ENCODE data around the gene LPAR3. TPM values are rescaled to one million over a fixed set of nuclear protein-coding genes. Genes with fewer than 3 reads are reported as not detected.

LPAR3 gene
- total and polyA plus RNA-seq, 2 experiments from 2014 or later = 10.4 to 36.9 TPM

DNA sequence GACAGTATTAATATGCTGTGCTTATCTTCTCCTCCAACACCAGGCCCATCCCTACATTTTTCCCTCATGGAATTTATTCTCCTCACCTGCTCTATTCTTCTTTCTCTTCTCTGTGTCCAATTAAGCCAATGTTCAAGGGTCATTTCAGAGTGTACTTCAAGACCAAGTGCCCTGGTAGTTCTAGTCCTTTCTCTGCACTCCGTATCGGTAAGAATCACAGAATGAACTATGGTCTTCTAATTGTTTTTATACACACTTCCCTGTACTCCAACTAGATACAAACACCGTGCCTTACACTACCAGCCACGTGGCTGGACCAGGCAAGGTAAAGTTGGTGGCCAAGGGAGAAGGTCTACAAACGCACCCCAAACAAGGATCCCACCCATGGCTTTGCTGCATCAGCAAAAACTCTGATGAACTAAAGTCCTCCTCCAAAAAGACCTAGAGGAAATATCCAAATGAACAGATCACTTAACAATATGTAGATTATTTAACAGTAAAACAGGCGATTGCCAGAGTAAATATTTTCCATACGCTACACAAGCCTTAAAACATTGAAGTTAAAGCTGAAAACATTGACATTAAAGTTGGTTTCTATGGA lies 40.1 kb upstream of the LPAR3 start (continued):
- TF ChIP-seq ZNF114 (CRISPR knock-in tag; IDR thresholded peaks at IDR 0.05) = no peak
- no peak for TF ChIP-seq POLR2AphosphoS5 (IDR thresholded peaks at IDR 0.05; ENCODE audit: low read depth)
- no peak for TF ChIP-seq EZH2 (IDR thresholded peaks at IDR 0.05; ENCODE audit: low read depth, unreplicated experiment)
- no peak for TF ChIP-seq NANOG (IDR thresholded peaks at IDR 0.05; ENCODE audit: borderline replicate concordance)
- TF ChIP-seq, protein P1, sequence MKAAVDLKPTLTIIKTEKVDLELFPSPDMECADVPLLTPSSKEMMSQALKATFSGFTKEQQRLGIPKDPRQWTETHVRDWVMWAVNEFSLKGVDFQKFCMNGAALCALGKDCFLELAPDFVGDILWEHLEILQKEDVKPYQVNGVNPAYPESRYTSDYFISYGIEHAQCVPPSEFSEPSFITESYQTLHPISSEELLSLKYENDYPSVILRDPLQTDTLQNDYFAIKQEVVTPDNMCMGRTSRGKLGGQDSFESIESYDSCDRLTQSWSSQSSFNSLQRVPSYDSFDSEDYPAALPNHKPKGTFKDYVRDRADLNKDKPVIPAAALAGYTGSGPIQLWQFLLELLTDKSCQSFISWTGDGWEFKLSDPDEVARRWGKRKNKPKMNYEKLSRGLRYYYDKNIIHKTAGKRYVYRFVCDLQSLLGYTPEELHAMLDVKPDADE (IDR thresholded peaks at IDR 0.05) = no peak
- no peak for TF ChIP-seq EZH2phosphoT487 (IDR thresholded peaks at IDR 0.05; ENCODE audit: unreplicated experiment)
- no peak for TF ChIP-seq ZNF331 (CRISPR knock-in tag; IDR thresholded peaks at IDR 0.05; ENCODE audit: low read depth)
- TF ChIP-seq, protein P2, sequence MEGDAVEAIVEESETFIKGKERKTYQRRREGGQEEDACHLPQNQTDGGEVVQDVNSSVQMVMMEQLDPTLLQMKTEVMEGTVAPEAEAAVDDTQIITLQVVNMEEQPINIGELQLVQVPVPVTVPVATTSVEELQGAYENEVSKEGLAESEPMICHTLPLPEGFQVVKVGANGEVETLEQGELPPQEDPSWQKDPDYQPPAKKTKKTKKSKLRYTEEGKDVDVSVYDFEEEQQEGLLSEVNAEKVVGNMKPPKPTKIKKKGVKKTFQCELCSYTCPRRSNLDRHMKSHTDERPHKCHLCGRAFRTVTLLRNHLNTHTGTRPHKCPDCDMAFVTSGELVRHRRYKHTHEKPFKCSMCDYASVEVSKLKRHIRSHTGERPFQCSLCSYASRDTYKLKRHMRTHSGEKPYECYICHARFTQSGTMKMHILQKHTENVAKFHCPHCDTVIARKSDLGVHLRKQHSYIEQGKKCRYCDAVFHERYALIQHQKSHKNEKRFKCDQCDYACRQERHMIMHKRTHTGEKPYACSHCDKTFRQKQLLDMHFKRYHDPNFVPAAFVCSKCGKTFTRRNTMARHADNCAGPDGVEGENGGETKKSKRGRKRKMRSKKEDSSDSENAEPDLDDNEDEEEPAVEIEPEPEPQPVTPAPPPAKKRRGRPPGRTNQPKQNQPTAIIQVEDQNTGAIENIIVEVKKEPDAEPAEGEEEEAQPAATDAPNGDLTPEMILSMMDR (conservative IDR thresholded peaks at IDR 0.05; ENCODE audit: low read depth in 2 of 2) = no peak

DNA sequence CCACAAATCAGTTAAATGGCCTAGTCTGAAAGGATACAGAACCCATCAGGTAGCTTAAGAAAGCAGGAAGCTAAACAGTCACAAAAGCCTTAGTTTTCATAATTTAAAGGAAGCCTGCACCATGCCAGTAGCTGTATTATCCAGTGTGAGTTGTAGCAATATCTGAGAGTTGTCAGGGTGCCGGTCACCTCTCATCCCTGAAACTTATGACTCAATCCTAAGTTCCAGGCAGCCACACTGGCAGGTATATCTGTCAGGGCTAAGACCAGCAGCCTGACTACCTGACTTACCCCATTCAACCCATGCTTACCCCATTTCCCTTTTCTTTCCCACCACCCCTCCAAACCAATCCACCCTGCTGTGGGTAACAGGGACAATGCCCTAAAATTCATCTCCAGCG lies 37.8 kb upstream of the LPAR3 start:
- no peaks in the 10 kb centered on the region for H3K9me3 Mint-ChIP-seq
- Histone ChIP-seq H3K27me3 (ENCODE audit: insufficient read depth) (no peaks in the 10 kb centered on the region), H2AFZ (no peak overlapping the region), H4K20me1 (replicated peaks; ENCODE audit: insufficient read depth) (no peaks in the 10 kb centered on the region), H3K27ac (ENCODE audit: low read depth) (no peak overlapping the region), H3K79me2 (replicated peaks; ENCODE audit: insufficient read depth) (no peaks in the 10 kb centered on the region), H3K4me2 (no peak overlapping the region), H3F3A (replicated peaks; ENCODE audit: low read depth) (no peaks in the 10 kb centered on the region), H3K9me2 (ENCODE audit: insufficient read depth) (peaks cover 3% of the 10 kb centered on the region; the same call in 1 of the 2 replicates), H3K36me3 (ENCODE audit: insufficient read depth) (no peaks in the 10 kb centered on the region; the same call in 1 of the 2 replicates), H3K4me3 (no peak overlapping the region), H3K4me1 (ENCODE audit: insufficient read depth) (no peaks in the 10 kb centered on the region; the same call in none of the 2 replicates)
- ATAC-seq = no peak
- H3K27me3 Mint-ChIP-seq (ENCODE audit: insufficient read depth, low read depth, poor library complexity) = no peaks in the 10 kb centered on the region
- H3K36me3 Mint-ChIP-seq (ENCODE audit: low read depth) = no peaks in the 10 kb centered on the region
- H3K27ac Mint-ChIP-seq = no peak overlapping the region
- no peak for DNase-seq (ENCODE audit: low spot score)
- peaks cover 2% of the 10 kb centered on the region; the same call in 2 of the 3 replicates for H3K4me1 Mint-ChIP-seq
- no peak overlapping the region for H3K4me3 Mint-ChIP-seq
- TF ChIP-seq CREB1 (CRISPR knock-in tag; IDR thresholded peaks at IDR 0.05; ENCODE audit: low read depth) (no peak), EZH2 (IDR thresholded peaks at IDR 0.05; ENCODE audit: low read depth, unreplicated experiment) (no peak), JUNB (IDR thresholded peaks at IDR 0.05; ENCODE audit: unreplicated experiment) (no peak), NANOG (IDR thresholded peaks at IDR 0.05; ENCODE audit: borderline replicate concordance) (no peak), ZNF114 (CRISPR knock-in tag; IDR thresholded peaks at IDR 0.05) (no peak), EZH2phosphoT487 (IDR thresholded peaks at IDR 0.05; ENCODE audit: unreplicated experiment) (no peak), POLR2AphosphoS5 (IDR thresholded peaks at IDR 0.05; ENCODE audit: low read depth) (no peak)
- TF ChIP-seq, protein P1 (IDR thresholded peaks at IDR 0.05) = no peak
- TF ChIP-seq, protein P3, sequence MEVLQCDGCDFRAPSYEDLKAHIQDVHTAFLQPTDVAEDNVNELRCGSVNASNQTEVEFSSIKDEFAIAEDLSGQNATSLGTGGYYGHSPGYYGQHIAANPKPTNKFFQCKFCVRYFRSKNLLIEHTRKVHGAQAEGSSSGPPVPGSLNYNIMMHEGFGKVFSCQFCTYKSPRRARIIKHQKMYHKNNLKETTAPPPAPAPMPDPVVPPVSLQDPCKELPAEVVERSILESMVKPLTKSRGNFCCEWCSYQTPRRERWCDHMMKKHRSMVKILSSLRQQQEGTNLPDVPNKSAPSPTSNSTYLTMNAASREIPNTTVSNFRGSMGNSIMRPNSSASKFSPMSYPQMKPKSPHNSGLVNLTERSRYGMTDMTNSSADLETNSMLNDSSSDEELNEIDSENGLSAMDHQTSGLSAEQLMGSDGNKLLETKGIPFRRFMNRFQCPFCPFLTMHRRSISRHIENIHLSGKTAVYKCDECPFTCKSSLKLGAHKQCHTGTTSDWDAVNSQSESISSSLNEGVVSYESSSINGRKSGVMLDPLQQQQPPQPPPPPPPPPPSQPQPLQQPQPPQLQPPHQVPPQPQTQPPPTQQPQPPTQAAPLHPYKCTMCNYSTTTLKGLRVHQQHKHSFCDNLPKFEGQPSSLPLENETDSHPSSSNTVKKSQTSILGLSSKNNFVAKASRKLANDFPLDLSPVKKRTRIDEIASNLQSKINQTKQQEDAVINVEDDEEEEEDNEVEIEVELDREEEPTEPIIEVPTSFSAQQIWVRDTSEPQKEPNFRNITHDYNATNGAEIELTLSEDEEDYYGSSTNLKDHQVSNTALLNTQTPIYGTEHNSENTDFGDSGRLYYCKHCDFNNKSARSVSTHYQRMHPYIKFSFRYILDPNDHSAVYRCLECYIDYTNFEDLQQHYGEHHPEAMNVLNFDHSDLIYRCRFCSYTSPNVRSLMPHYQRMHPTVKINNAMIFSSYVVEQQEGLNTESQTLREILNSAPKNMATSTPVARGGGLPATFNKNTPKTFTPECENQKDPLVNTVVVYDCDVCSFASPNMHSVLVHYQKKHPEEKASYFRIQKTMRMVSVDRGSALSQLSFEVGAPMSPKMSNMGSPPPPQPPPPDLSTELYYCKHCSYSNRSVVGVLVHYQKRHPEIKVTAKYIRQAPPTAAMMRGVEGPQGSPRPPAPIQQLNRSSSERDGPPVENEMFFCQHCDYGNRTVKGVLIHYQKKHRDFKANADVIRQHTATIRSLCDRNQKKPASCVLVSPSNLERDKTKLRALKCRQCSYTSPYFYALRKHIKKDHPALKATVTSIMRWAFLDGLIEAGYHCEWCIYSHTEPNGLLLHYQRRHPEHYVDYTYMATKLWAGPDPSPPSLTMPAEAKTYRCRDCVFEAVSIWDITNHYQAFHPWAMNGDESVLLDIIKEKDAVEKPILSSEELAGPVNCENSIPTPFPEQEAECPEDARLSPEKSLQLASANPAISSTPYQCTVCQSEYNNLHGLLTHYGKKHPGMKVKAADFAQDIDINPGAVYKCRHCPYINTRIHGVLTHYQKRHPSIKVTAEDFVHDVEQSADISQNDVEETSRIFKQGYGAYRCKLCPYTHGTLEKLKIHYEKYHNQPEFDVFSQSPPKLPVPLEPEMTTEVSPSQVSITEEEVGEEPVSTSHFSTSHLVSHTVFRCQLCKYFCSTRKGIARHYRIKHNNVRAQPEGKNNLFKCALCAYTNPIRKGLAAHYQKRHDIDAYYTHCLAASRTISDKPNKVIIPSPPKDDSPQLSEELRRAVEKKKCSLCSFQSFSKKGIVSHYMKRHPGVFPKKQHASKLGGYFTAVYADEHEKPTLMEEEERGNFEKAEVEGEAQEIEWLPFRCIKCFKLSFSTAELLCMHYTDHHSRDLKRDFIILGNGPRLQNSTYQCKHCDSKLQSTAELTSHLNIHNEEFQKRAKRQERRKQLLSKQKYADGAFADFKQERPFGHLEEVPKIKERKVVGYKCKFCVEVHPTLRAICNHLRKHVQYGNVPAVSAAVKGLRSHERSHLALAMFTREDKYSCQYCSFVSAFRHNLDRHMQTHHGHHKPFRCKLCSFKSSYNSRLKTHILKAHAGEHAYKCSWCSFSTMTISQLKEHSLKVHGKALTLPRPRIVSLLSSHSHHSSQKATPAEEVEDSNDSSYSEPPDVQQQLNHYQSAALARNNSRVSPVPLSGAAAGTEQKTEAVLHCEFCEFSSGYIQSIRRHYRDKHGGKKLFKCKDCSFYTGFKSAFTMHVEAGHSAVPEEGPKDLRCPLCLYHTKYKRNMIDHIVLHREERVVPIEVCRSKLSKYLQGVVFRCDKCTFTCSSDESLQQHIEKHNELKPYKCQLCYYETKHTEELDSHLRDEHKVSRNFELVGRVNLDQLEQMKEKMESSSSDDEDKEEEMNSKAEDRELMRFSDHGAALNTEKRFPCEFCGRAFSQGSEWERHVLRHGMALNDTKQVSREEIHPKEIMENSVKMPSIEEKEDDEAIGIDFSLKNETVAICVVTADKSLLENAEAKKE (CRISPR knock-in tag; IDR thresholded peaks at IDR 0.05) = no peak

Measured in GM23338 (cell line).